GM12878 (cell line): Measurements from ENCODE around the gene TSPAN5. TPM values are rescaled to one million over a fixed set of nuclear protein-coding genes. Genes with fewer than 3 reads are reported as not detected.

Experiments used
- ATAC-seq: fragments of 200-7000 bp; cut with Tn5 transposase; 3 replicates; pipeline ENCODE4 v1.9.1; 2020; ENCODE audit warnings: mild to moderate bottlenecking, moderate library complexity
- BruUV-seq: library from RNA; stranded (reverse); fragments of 400-500 nt; replicated peaks from 2 replicates; lab custom pipeline; 2021; lab: Mats Ljungman, UMichigan
- CTCF ChIA-PET: fragments of 300-600 bp; sonication (Branson Sonifier 250); formaldehyde crosslinking; extraction: SDS; loops from one replicate; lab custom pipeline; 2021; ENCODE audit warnings: inconsistent platforms; lab: Yijun Ruan, JAX
- POLR2A ChIA-PET: fragments of 350-600 bp; formaldehyde crosslinking; extraction: SDS; loops from one replicate; lab custom pipeline; 2021; ENCODE audit warnings: inconsistent platforms; lab: Charles Lee
- RAD21 ChIA-PET: fragments of 300-600 bp; sonication (Branson Sonifier 250); formaldehyde crosslinking; loops from one replicate; lab custom pipeline; 2023; ENCODE audit warnings: antibody characterized with exemption; ENCODE audit not compliant: unreplicated experiment; lab: Charles Lee
- SMC1A ChIA-PET: fragments of 300-600 bp; sonication (Branson Sonifier 250); formaldehyde crosslinking; loops from one replicate; lab custom pipeline; 2023; ENCODE audit not compliant: unreplicated experiment, uncharacterized antibody; lab: Charles Lee
- DNase-seq: peaks from one replicate; pipeline ENCODE4 v3.0.0-alpha.2; 2011; ENCODE audit warnings: low read depth, low spot score
- FAIRE-seq: peaks from 3 replicates; lab custom pipeline; 2011; peaks lifted over from hg19 to GRCh38; lab: Jason Lieb, UNC
- H2AFZ ChIP-seq: 2 replicates; pipeline ENCODE4 v1.6.0; 2011; ENCODE audit warnings: low read depth, low read length, control low read depth; ENCODE audit not compliant: control insufficient read depth
- H3K27ac ChIP-seq: 2 replicates; pipeline ENCODE4 v1.5.1; 2011; ENCODE audit warnings: control low read depth; ENCODE audit not compliant: control insufficient read depth, insufficient read depth
- H3K27me3 ChIP-seq, 2 experiments: replicated peaks in 1 of 2; 2 replicates each; pipeline versions ENCODE4 v1.6.0 to v1.6.1; 2011; ENCODE audit warnings: low read length in 1 of 2; ENCODE audit not compliant: control insufficient read depth in 2 of 2, insufficient read depth in 2 of 2
- H3K36me3 ChIP-seq, 2 experiments: 2 replicates each; pipeline ENCODE4 v1.5.1; 2011; ENCODE audit warnings: low read length in 1 of 2; ENCODE audit not compliant: control insufficient read depth in 2 of 2, insufficient read depth in 2 of 2
- H3K4me1 ChIP-seq: 2 replicates; pipeline ENCODE4 v1.6.1; 2011; ENCODE audit warnings: mild to moderate bottlenecking, low read length, moderate library complexity, mixed read lengths; ENCODE audit not compliant: control insufficient read depth, insufficient read depth
- H3K4me2 ChIP-seq: 2 replicates; pipeline ENCODE4 v1.6.0; 2011; ENCODE audit warnings: control low read depth; ENCODE audit not compliant: control insufficient read depth, insufficient read depth
- H3K4me3 ChIP-seq: fragments of 200-600 bp; sonication (generic); 2 replicates; pipeline ENCODE4 v1.5.1; 2016
- H3K79me2 ChIP-seq: 2 replicates; pipeline ENCODE4 v1.6.0; 2011; ENCODE audit warnings: low read length; ENCODE audit not compliant: control insufficient read depth, insufficient read depth
- H3K9ac ChIP-seq: 2 replicates; pipeline ENCODE4 v1.8.0; 2011; ENCODE audit warnings: low read length, control low read depth, mixed read lengths; ENCODE audit not compliant: control insufficient read depth, insufficient read depth
- H3K9me3 ChIP-seq: replicated peaks from 3 replicates; pipeline ENCODE4 v1.5.1; 2011; ENCODE audit warnings: mild to moderate bottlenecking, low read length; ENCODE audit not compliant: control insufficient read depth, insufficient read depth
- H4K20me1 ChIP-seq: 2 replicates; pipeline ENCODE4 v1.6.0; 2011; ENCODE audit not compliant: control insufficient read depth, insufficient read depth
- E2F4 ChIP-seq: IDR thresholded peaks from 2 replicates; pipeline ENCODE4 v1.6.1; 2012; ENCODE audit warnings: low read depth, low read length, improper control_type of control experiment
- HDAC6 ChIP-seq: fragments of 200-600 bp; sonication (generic); IDR thresholded peaks from one replicate; pipeline ENCODE4 v1.8.0; 2017; ENCODE audit warnings: antibody characterized with exemption; ENCODE audit not compliant: unreplicated experiment
- IKZF2 ChIP-seq, 2 experiments: fragments of 450-650 bp; IDR thresholded peaks; 2 replicates each; pipeline ENCODE4 v1.6.1; 2017; ENCODE audit warnings: mild to moderate bottlenecking in 2 of 2, moderate library complexity in 2 of 2
- KDM1A ChIP-seq: fragments of 200-600 bp; sonication (generic); IDR thresholded peaks from 2 replicates; pipeline ENCODE4 v1.6.1; 2016; ENCODE audit warnings: borderline replicate concordance
- RFX5 ChIP-seq: IDR thresholded peaks from 2 replicates; pipeline ENCODE4 v1.6.1; 2011; ENCODE audit warnings: low read depth, low read length, improper control_type of control experiment
- SMARCA5 ChIP-seq: fragments of 450-650 bp; IDR thresholded peaks from 2 replicates; pipeline ENCODE4 v1.6.1; 2017; ENCODE audit warnings: mild to moderate bottlenecking
- USF2 ChIP-seq: IDR thresholded peaks from 2 replicates; pipeline ENCODE4 v1.6.1; 2011; ENCODE audit warnings: low read depth, low read length, improper control_type of control experiment, borderline replicate concordance
- WGBS: methylation state at CpG from one replicate; pipeline ENCODE4 v1.1.6; 2016; ENCODE audit warnings: low lambda C conversion rate; ENCODE audit not compliant: insufficient replicate concordance, insufficient coverage; ENCODE audit errors: missing lambda C conversion rate; 5-methylcytosine and 5-hydroxymethylcytosine counted together
- in situ Hi-C: fragments of 300-500 bp; cut with MboI; formaldehyde crosslinking; loops from 9 replicates; pipeline ENCODE4 v1.14.3; 2018; ENCODE audit warnings: mixed read lengths
- intact Hi-C: fragments of 100-400 bp; cut with micrococcal nuclease; formaldehyde crosslinking; loops from one replicate; pipeline ENCODE4 v1.14.2; 2022; ENCODE audit not compliant: unreplicated experiment
- polyA plus RNA-seq, 11 experiments: library from polyadenylated mRNA; depleted of rRNA in 4 of 11; unstranded in 6 of 11; stranded (reverse) in 5 of 11; fragments of >200 nt; fragmentation: Nextera tagmentation in 4 of 11; fragmentation: Illumina TruSeq in 1 of 11; extraction: Ambion mirVana in 4 of 11; extraction: Trizol in 1 of 11; gene quantifications; 1 replicate in 1 of 11; 2 replicates in 10 of 11; pipeline versions ENCODE4 v1.2.1 to v1.2.3, GENCODE V29; 2011 to 2016; ENCODE audit warnings: inconsistent platforms in 2 of 11, missing spikeins in 2 of 11, low read depth in 1 of 11
- total RNA-seq, 4 experiments: library from RNA; depleted of rRNA in 3 of 4; stranded (reverse); fragments of >200 nt in 3 of 4; fragmentation: Illumina TruSeq in 1 of 4; extraction: Trizol in 1 of 4; gene quantifications; 2 replicates each; pipeline versions ENCODE4 v1.2.1 to v1.2.3, GENCODE V29; 2013 to 2021

Gene TSPAN5
- total and polyA plus RNA-seq, 10 of the 15 experiments (the other 5 are each of a cell fraction or from before 2014, with no cell fraction given) = 0.09 to 8.2 (median 0.27) TPM

- ChIA-PET RAD21 (no interaction called here), CTCF (no interaction called here), SMC1A (no interaction called here), POLR2A (no interaction called here)
- no TSS peak for BruUV-seq
- TF ChIP-seq IKZF2 (IDR thresholded peaks at IDR 0.05) (no peak), KDM1A (no peak), HDAC6 (no peak), RFX5 (no peak)
- WGBS = 65% methylated on average over 1 of the region's 1 CpG
- H4K20me1 ChIP-seq = no peaks in the 10 kb centered on the region
- no peak overlapping the region for H2AFZ ChIP-seq
- intact Hi-C loops = loop anchor here (5.0 kb wide), 1 partner anchor 122 kb away; no protein-coding TSS in a partner anchor
- no peak overlapping the region for H3K9ac ChIP-seq
- no peak for FAIRE-seq
- no peak for DNase-seq
- no peaks in the 10 kb centered on the region; the same call in 2 of the 3 replicates for H3K9me3 ChIP-seq
- no peak overlapping the region for H3K27ac ChIP-seq
- in situ Hi-C loops = no loop called here
- H3K79me2 ChIP-seq = no peaks in the 10 kb centered on the region
- no peak for ATAC-seq
- H3K36me3 ChIP-seq = no peaks in the 10 kb centered on the region
- no peak overlapping the region for H3K4me3 ChIP-seq
- no peak overlapping the region for H3K4me2 ChIP-seq
- no peaks in the 10 kb centered on the region; a peak in 1 of 4 replicates for H3K27me3 ChIP-seq
- H3K4me1 ChIP-seq = no peaks in the 10 kb centered on the region
These were observed 53.7 kb downstream of the TSPAN5 start for GRCh38 chr4:98604723-98605122.

- Histone ChIP-seq H3K36me3 (no peaks in the 10 kb centered on the region), H3K79me2 (no peaks in the 10 kb centered on the region), H3K4me3 (no peak overlapping the region), H2AFZ (no peak overlapping the region), H3K4me1 (no peaks in the 10 kb centered on the region), H3K27ac (no peak overlapping the region), H3K4me2 (no peak overlapping the region), H3K9me3 (no peaks in the 10 kb centered on the region; the same call in 2 of the 3 replicates), H3K27me3 (no peaks in the 10 kb centered on the region; a peak in 1 of 4 replicates), H4K20me1 (no peaks in the 10 kb centered on the region), H3K9ac (no peak overlapping the region)
- ATAC-seq = peak; percentile 77
- in situ Hi-C loops = no loop called here
- POLR2A ChIA-PET = no interaction called here
- 46% methylated on average over 10 of the region's 10 CpGs for WGBS
- RAD21 ChIA-PET = interaction anchor here (1.2 to 3.0 kb wide), 4 partner anchors 14 to 136 kb away, joined by 3 to 11 read pairs (median 4); no protein-coding TSS in a partner anchor
- DNase-seq = no peak
- SMC1A ChIA-PET = interaction anchor here (1.0 to 1.5 kb wide), 2 partner anchors 32 to 452 kb away, joined by 3 to 5 read pairs; no protein-coding TSS in a partner anchor
- TF ChIP-seq SMARCA5 = no peak
- no peak for TF ChIP-seq USF2
- no peak for TF ChIP-seq E2F4
- no peak for FAIRE-seq
- intact Hi-C loops = loop anchor here (2.0 to 5.0 kb wide), 2 partner anchors 59 to 122 kb away; no protein-coding TSS in a partner anchor
- CTCF ChIA-PET = no interaction called here
- BruUV-seq = no TSS peak
These were observed 54.5 kb downstream of the TSPAN5 start for GRCh38 chr4:98603683-98604521.
